ENCODE measurements around the gene ADCY9.

GRCh38 chr16:4159726-4160125 is 43.5 kb upstream of the ADCY9 start:
- TF ChIP-seq CTCF (optimal IDR thresholded peaks at IDR 0.05 in 1 of 3, IDR thresholded peaks at IDR 0.05 in 1 of 3, conservative IDR thresholded peaks at IDR 0.05 in 1 of 3; ENCODE audit: extremely low read depth in 1 of 3, insufficient read depth in 2 of 3, low read length in 3 of 3) (no peak), EZH2 (IDR thresholded peaks at IDR 0.05; ENCODE audit: low read length) (no peak)
